Left ventricle myocardium inferior (tissue), 1 donor: ENCODE measurements around the gene SLC22A16. TPM values are rescaled to one million over a fixed set of nuclear protein-coding genes. Genes with fewer than 3 reads are reported as not detected.

ENCODE experiments used
- DNase-seq: peaks from one replicate; pipeline ENCODE4 v3.0.0-alpha.2; 2020
- H3K27ac ChIP-seq: fragments of 200-600 bp; replicated peaks from 2 replicates; pipeline ENCODE4 v1.8.0; 2021
- H3K27me3 ChIP-seq: fragments of 200-600 bp; 2 replicates; pipeline ENCODE4 v1.8.0; 2021; ENCODE audit warnings: low read depth
- H3K36me3 ChIP-seq: fragments of 200-600 bp; 2 replicates; pipeline ENCODE4 v1.8.0; 2021
- H3K4me1 ChIP-seq: fragments of 200-600 bp; 2 replicates; pipeline ENCODE4 v1.8.0; 2021
- H3K4me3 ChIP-seq: fragments of 200-600 bp; 2 replicates; pipeline ENCODE4 v1.8.0; 2021; ENCODE audit warnings: mild to moderate bottlenecking, moderate library complexity
- H3K9me3 ChIP-seq: fragments of 200-600 bp; replicated peaks from 2 replicates; pipeline ENCODE4 v1.8.0; 2021
- intact Hi-C: fragments of 100-400 bp; cut with micrococcal nuclease; formaldehyde crosslinking; loops from one replicate; pipeline ENCODE4 v1.11.0; 2022
- total RNA-seq: library from RNA; stranded (reverse); fragmentation: NEBNext Ultra II Directional; extraction: Animal tissue kit (Norgen Biotek cat#: 25700); gene quantifications from one replicate; pipeline ENCODE4 v1.2.1, GENCODE V29; 2021
- TF ChIP-seq, protein P1 (sequence below): fragments of 200-600 bp; IDR thresholded peaks from 2 replicates; pipeline ENCODE4 v1.8.0; 2021; ENCODE audit warnings: antibody characterized with exemption, mild to moderate bottlenecking, borderline replicate concordance
- donor health status: DM: no; HTN: yes; CAD: no; lungs with severe emphysema.

SLC22A16 gene
- total RNA-seq, 1 donor from 2014 or later = not detected

DNA sequence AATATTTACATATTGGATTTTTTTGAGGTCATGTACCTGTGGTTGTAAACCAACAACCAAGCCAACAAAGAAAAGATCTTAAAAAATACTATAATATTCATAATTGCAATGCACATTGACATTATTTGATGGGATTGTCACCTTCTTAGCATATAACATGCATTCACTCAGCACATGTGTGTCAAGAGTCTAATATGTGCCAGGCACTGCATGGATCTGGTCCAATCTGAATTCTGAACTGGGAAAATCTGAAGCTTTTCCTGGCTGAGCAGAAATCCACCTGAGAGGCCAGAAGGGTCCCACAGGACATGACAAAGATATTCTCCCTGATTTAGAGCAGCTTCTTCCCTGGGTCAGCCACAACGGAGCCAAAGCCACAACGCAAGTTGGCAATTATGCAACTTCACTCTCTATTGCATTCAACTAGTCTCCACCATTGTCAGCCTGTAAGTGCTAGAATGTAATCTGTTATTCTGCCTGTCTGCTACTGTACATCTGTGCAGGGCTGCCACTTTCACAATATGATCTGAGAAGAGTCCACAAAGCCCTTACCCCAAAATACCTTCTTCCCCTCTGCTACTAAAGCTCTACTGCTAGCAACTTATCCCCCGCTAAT is 44.0 kb downstream of the SLC22A16 start:
- Histone ChIP-seq H3K4me3 (no peak overlapping the region), H3K4me1 (no peaks in the 10 kb centered on the region), H3K27ac (no peak overlapping the region), H3K9me3 (peaks cover 7% of the 10 kb centered on the region), H3K36me3 (no peaks in the 10 kb centered on the region), H3K27me3 (peaks cover 23% of the 10 kb centered on the region)
- intact Hi-C loops = no loop called here
- DNase-seq = no peak
- TF ChIP-seq, protein P1, sequence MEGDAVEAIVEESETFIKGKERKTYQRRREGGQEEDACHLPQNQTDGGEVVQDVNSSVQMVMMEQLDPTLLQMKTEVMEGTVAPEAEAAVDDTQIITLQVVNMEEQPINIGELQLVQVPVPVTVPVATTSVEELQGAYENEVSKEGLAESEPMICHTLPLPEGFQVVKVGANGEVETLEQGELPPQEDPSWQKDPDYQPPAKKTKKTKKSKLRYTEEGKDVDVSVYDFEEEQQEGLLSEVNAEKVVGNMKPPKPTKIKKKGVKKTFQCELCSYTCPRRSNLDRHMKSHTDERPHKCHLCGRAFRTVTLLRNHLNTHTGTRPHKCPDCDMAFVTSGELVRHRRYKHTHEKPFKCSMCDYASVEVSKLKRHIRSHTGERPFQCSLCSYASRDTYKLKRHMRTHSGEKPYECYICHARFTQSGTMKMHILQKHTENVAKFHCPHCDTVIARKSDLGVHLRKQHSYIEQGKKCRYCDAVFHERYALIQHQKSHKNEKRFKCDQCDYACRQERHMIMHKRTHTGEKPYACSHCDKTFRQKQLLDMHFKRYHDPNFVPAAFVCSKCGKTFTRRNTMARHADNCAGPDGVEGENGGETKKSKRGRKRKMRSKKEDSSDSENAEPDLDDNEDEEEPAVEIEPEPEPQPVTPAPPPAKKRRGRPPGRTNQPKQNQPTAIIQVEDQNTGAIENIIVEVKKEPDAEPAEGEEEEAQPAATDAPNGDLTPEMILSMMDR = no peak

DNA sequence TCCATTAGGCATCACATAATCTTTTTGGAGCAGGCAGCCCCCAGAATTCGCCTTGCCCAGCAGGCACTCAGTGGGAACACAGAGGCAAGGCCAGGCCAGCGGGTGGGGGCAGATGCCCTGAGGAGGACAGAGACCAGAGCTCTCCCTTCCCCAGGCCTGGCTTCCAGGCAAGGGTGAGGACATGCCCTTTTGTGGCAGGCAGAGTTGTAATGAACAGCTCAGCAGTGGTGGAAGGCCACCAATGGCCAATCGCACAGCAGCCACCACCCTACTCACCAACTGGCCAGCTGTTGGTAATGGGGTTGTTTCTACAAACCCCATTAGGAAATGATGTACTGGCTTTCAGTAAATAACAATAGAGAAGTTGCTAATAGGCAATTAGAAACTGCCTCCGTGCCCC is 45.7 kb downstream of the SLC22A16 start:
- H3K36me3 ChIP-seq = no peaks in the 10 kb centered on the region
- no peak for DNase-seq
- no peak overlapping the region for H3K27ac ChIP-seq
- no peaks in the 10 kb centered on the region for H3K4me1 ChIP-seq
- peaks cover 7% of the 10 kb centered on the region for H3K9me3 ChIP-seq
- H3K4me3 ChIP-seq = no peak overlapping the region
- intact Hi-C loops = no loop called here
- TF ChIP-seq, protein P1 = no peak
- peaks cover 33% of the 10 kb centered on the region for H3K27me3 ChIP-seq

DNA sequence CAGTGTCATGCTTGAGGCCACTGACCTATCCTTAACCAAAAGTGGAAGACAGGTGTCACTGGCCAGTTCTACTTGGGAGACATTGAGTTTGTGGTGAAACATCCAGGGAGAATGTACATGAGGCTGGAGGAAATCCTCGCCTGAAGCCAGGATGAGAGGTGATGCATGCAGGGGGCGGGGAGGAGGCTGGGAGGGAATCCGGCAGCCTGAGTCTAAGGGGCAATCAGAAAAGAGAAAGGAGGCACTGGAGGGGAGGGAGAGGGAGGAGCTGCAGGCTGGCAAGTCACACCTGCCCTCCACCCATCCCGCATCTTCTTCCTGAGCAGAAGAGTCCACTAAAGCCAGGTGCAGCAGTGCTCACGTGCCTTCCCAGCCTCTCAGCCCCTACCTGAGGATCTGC is 46.2 kb downstream of the SLC22A16 start:
- Histone ChIP-seq H3K4me1 (no peaks in the 10 kb centered on the region), H3K27me3 (peaks cover 33% of the 10 kb centered on the region), H3K4me3 (no peak overlapping the region), H3K36me3 (no peaks in the 10 kb centered on the region), H3K27ac (no peak overlapping the region), H3K9me3 (peaks cover 4% of the 10 kb centered on the region)
- no peak for DNase-seq
- TF ChIP-seq, protein P1 = no peak
- intact Hi-C loops = no loop called here

DNA sequence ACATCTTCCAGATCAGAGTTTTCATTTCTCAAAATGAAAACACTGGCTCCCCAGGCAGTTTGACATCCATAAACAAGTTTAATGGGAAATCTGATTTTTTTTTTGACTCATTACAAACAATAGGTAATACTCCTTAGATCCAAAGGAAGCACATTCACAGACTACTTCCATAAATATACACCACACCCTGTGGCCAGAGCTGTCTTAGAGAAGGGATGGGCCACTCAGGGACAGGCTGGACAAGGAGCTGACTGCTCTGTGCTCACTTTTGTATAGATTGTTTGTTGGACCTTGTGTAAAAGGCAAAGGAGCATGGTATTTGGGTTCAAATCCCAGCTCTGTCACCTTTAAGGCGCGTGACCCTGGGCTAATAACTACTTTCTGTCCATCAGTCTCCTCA is 48.3 kb downstream of the SLC22A16 start:
- TF ChIP-seq, protein P1 = no peak
- Histone ChIP-seq H3K4me3 (no peak overlapping the region), H3K36me3 (no peaks in the 10 kb centered on the region), H3K27ac (no peak overlapping the region), H3K9me3 (no peaks in the 10 kb centered on the region), H3K27me3 (peaks cover 33% of the 10 kb centered on the region), H3K4me1 (no peaks in the 10 kb centered on the region)
- DNase-seq = no peak
- intact Hi-C loops = no loop called here

DNA sequence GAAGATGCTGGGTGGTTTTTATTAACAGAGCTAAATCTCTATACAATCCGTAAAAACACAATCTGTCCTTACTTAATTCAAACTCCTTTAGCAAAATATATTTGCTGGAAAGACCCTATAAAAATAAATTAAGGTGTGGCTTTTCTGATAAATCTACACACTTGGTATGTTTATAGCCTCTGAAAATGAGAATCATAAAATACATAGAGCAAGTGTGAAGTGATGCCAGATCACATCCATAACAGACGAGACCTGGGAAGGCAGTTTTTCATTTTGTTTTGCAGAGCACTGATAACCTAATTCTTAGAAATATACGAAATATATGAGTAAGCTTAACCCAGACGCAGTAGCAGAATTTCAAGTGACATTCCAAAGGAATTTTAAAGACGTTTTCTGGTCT is 50.6 kb downstream of the SLC22A16 start:
- no peak for DNase-seq
- intact Hi-C loops = no loop called here
- Histone ChIP-seq H3K36me3 (no peaks in the 10 kb centered on the region), H3K27ac (no peak overlapping the region), H3K9me3 (peaks cover 8% of the 10 kb centered on the region), H3K27me3 (peaks cover 29% of the 10 kb centered on the region), H3K4me3 (no peak overlapping the region), H3K4me1 (no peaks in the 10 kb centered on the region)
- TF ChIP-seq, protein P1 = no peak
